ENCODE data around the gene PDE6A.

- TF ChIP-seq ZNF214 (tag by site-specific recombination; IDR thresholded peaks at IDR 0.05; ENCODE audit: borderline replicate concordance) (no peak), CTCF (tag by site-specific recombination; IDR thresholded peaks at IDR 0.05) (no peak), PRDM10 (tag by site-specific recombination; IDR thresholded peaks at IDR 0.05) (no peak), ZNF561 (tag by site-specific recombination; IDR thresholded peaks at IDR 0.05; ENCODE audit: borderline replicate concordance) (no peak), TCF7L2 (IDR thresholded peaks at IDR 0.05; ENCODE audit: borderline replicate concordance, low read depth, low read length) (no peak), ZNF768 (tag by site-specific recombination; IDR thresholded peaks at IDR 0.05) (no peak)
- TF ChIP-seq, protein P1, sequence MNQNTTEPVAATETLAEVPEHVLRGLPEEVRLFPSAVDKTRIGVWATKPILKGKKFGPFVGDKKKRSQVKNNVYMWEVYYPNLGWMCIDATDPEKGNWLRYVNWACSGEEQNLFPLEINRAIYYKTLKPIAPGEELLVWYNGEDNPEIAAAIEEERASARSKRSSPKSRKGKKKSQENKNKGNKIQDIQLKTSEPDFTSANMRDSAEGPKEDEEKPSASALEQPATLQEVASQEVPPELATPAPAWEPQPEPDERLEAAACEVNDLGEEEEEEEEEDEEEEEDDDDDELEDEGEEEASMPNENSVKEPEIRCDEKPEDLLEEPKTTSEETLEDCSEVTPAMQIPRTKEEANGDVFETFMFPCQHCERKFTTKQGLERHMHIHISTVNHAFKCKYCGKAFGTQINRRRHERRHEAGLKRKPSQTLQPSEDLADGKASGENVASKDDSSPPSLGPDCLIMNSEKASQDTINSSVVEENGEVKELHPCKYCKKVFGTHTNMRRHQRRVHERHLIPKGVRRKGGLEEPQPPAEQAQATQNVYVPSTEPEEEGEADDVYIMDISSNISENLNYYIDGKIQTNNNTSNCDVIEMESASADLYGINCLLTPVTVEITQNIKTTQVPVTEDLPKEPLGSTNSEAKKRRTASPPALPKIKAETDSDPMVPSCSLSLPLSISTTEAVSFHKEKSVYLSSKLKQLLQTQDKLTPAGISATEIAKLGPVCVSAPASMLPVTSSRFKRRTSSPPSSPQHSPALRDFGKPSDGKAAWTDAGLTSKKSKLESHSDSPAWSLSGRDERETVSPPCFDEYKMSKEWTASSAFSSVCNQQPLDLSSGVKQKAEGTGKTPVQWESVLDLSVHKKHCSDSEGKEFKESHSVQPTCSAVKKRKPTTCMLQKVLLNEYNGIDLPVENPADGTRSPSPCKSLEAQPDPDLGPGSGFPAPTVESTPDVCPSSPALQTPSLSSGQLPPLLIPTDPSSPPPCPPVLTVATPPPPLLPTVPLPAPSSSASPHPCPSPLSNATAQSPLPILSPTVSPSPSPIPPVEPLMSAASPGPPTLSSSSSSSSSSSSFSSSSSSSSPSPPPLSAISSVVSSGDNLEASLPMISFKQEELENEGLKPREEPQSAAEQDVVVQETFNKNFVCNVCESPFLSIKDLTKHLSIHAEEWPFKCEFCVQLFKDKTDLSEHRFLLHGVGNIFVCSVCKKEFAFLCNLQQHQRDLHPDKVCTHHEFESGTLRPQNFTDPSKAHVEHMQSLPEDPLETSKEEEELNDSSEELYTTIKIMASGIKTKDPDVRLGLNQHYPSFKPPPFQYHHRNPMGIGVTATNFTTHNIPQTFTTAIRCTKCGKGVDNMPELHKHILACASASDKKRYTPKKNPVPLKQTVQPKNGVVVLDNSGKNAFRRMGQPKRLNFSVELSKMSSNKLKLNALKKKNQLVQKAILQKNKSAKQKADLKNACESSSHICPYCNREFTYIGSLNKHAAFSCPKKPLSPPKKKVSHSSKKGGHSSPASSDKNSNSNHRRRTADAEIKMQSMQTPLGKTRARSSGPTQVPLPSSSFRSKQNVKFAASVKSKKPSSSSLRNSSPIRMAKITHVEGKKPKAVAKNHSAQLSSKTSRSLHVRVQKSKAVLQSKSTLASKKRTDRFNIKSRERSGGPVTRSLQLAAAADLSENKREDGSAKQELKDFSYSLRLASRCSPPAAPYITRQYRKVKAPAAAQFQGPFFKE (tag by site-specific recombination; IDR thresholded peaks at IDR 0.05; ENCODE audit: borderline replicate concordance), result no peak
These were observed 108.0 kb downstream of the PDE6A start for GRCh38 chr5:149836451-149837139.

All from HEK293 (cell line).